AG08395 (cell line): Measurements from ENCODE around the gene LMOD3.

Experiments used
- DNase-seq: peaks from one replicate; pipeline ENCODE4 v3.0.0; 2012; ENCODE audit warnings: mixed read lengths, low spot score

Gene LMOD3

GRCh38 chr3:69122403-69122802, at the start of gene LMOD3:
Gene LMOD3 (minus strand): TSS chr3:69122595. CDS start chr3:69122386, 209 bp downstream.
- no peak for DNase-seq

GRCh38 chr3:69172058-69172457, 49.7 kb upstream of the LMOD3 start:
- no peak for DNase-seq

GRCh38 chr3:69166446-69166845, 44.1 kb upstream of the LMOD3 start:
- DNase-seq, result no peak

- no peak for DNase-seq
Measured at GRCh38 chr3:69165744-69166143, 43.3 kb upstream of the LMOD3 start.

GRCh38 chr3:69164296-69164695, 41.9 kb upstream of the LMOD3 start:
- no peak for DNase-seq

- DNase-seq, result no peak
Measured at GRCh38 chr3:69162308-69162980, 40.0 kb upstream of the LMOD3 start.

GRCh38 chr3:69161587-69162307, 39.4 kb upstream of the LMOD3 start:
- peak; percentile 67 for DNase-seq

GRCh38 chr3:69160525-69160924, 38.1 kb upstream of the LMOD3 start:
- DNase-seq, result no peak

- no peak for DNase-seq
Measured at GRCh38 chr3:69160107-69160506, 37.7 kb upstream of the LMOD3 start.

- DNase-seq, result no peak
Measured at GRCh38 chr3:69149586-69149985, 27.2 kb upstream of the LMOD3 start.

- no peak for DNase-seq
Measured at GRCh38 chr3:69145688-69146087, 23.3 kb upstream of the LMOD3 start.

GRCh38 chr3:69144631-69145245, 22.3 kb upstream of the LMOD3 start:
- no peak for DNase-seq

- no peak for DNase-seq
Measured at GRCh38 chr3:69143612-69144011, 21.2 kb upstream of the LMOD3 start.

- no peak for DNase-seq
Measured at GRCh38 chr3:69142797-69143454, 20.5 kb upstream of the LMOD3 start.

GRCh38 chr3:69142090-69142489, 19.7 kb upstream of the LMOD3 start:
- no peak for DNase-seq

GRCh38 chr3:69141313-69141712, 18.9 kb upstream of the LMOD3 start:
- DNase-seq, result no peak

- no peak for DNase-seq
Measured at GRCh38 chr3:69137412-69137811, 15.0 kb upstream of the LMOD3 start.

- no peak for DNase-seq
Measured at GRCh38 chr3:69137005-69137404, 14.6 kb upstream of the LMOD3 start.

- DNase-seq, result no peak
Measured at GRCh38 chr3:69130689-69131088, 8.3 kb upstream of the LMOD3 start.

GRCh38 chr3:69129531-69129930, 7.1 kb upstream of the LMOD3 start:
- peak; percentile 30 for DNase-seq

- DNase-seq, result no peak
Measured at GRCh38 chr3:69128509-69128908, 6.1 kb upstream of the LMOD3 start.

- DNase-seq, result no peak
Measured at GRCh38 chr3:69126999-69127398, 4.6 kb upstream of the LMOD3 start.

- DNase-seq, result no peak
Measured at GRCh38 chr3:69126216-69126615, 3.8 kb upstream of the LMOD3 start.
